Measurements from ENCODE around the gene MRM1. TPM values are rescaled to one million over a fixed set of nuclear protein-coding genes. Genes with fewer than 3 reads are reported as not detected.

Gene MRM1
- total and polyA plus RNA-seq, 9 of the 15 experiments (the other 6 are each of a cell fraction or from before 2014, with no cell fraction given), result 0.61 to 28.4 (median 21.5) TPM

GRCh38 chr17:36597226-36597625, 4.2 kb upstream of the MRM1 start (continued):
- TF ChIP-seq CTCF (IDR thresholded peaks at IDR 0.05 in 2 of 3, conservative IDR thresholded peaks at IDR 0.05 in 1 of 3; ENCODE audit: insufficient read depth in 2 of 3, low read depth in 1 of 3, low read length in 3 of 3) (peak in 1 of 3 experiments; percentile 21; a peak in 1 of 6 replicates), TEAD4 (IDR thresholded peaks at IDR 0.05; ENCODE audit: low read length) (0 out of 2 replicates have a peak, but pooled peaks have one; percentile 12), TEAD4 (CRISPR knock-in tag; IDR thresholded peaks at IDR 0.05; ENCODE audit: borderline replicate concordance) (no peak), MEIS2 (IDR thresholded peaks at IDR 0.05; ENCODE audit: partially characterized antibody) (peak; percentile 85), ZNF830 (CRISPR knock-in tag; IDR thresholded peaks at IDR 0.05) (no peak), RCOR1 (IDR thresholded peaks at IDR 0.05; ENCODE audit: borderline replicate concordance in 1 of 2, low read depth in 2 of 2, low read length in 2 of 2) (peak in 1 of 2 experiments; percentile 19; a peak in 1 of 4 replicates), HDAC2 (IDR thresholded peaks at IDR 0.05) (0 out of 2 replicates have a peak, but pooled peaks have one; percentile 14), EP300 (IDR thresholded peaks at IDR 0.05; ENCODE audit: low read length) (0 out of 2 replicates have a peak, but pooled peaks have one; percentile 6), ARID1B (IDR thresholded peaks at IDR 0.05) (0 out of 2 replicates have a peak, but pooled peaks have one; percentile 33), DPF2 (IDR thresholded peaks at IDR 0.05) (peak; percentile 31; the same call in 1 of the 2 replicates)
- TF ChIP-seq, protein P1, sequence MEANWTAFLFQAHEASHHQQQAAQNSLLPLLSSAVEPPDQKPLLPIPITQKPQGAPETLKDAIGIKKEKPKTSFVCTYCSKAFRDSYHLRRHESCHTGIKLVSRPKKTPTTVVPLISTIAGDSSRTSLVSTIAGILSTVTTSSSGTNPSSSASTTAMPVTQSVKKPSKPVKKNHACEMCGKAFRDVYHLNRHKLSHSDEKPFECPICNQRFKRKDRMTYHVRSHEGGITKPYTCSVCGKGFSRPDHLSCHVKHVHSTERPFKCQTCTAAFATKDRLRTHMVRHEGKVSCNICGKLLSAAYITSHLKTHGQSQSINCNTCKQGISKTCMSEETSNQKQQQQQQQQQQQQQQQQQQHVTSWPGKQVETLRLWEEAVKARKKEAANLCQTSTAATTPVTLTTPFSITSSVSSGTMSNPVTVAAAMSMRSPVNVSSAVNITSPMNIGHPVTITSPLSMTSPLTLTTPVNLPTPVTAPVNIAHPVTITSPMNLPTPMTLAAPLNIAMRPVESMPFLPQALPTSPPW (CRISPR knock-in tag; IDR thresholded peaks at IDR 0.05), result peak; percentile 56
- TF ChIP-seq, protein P2, sequence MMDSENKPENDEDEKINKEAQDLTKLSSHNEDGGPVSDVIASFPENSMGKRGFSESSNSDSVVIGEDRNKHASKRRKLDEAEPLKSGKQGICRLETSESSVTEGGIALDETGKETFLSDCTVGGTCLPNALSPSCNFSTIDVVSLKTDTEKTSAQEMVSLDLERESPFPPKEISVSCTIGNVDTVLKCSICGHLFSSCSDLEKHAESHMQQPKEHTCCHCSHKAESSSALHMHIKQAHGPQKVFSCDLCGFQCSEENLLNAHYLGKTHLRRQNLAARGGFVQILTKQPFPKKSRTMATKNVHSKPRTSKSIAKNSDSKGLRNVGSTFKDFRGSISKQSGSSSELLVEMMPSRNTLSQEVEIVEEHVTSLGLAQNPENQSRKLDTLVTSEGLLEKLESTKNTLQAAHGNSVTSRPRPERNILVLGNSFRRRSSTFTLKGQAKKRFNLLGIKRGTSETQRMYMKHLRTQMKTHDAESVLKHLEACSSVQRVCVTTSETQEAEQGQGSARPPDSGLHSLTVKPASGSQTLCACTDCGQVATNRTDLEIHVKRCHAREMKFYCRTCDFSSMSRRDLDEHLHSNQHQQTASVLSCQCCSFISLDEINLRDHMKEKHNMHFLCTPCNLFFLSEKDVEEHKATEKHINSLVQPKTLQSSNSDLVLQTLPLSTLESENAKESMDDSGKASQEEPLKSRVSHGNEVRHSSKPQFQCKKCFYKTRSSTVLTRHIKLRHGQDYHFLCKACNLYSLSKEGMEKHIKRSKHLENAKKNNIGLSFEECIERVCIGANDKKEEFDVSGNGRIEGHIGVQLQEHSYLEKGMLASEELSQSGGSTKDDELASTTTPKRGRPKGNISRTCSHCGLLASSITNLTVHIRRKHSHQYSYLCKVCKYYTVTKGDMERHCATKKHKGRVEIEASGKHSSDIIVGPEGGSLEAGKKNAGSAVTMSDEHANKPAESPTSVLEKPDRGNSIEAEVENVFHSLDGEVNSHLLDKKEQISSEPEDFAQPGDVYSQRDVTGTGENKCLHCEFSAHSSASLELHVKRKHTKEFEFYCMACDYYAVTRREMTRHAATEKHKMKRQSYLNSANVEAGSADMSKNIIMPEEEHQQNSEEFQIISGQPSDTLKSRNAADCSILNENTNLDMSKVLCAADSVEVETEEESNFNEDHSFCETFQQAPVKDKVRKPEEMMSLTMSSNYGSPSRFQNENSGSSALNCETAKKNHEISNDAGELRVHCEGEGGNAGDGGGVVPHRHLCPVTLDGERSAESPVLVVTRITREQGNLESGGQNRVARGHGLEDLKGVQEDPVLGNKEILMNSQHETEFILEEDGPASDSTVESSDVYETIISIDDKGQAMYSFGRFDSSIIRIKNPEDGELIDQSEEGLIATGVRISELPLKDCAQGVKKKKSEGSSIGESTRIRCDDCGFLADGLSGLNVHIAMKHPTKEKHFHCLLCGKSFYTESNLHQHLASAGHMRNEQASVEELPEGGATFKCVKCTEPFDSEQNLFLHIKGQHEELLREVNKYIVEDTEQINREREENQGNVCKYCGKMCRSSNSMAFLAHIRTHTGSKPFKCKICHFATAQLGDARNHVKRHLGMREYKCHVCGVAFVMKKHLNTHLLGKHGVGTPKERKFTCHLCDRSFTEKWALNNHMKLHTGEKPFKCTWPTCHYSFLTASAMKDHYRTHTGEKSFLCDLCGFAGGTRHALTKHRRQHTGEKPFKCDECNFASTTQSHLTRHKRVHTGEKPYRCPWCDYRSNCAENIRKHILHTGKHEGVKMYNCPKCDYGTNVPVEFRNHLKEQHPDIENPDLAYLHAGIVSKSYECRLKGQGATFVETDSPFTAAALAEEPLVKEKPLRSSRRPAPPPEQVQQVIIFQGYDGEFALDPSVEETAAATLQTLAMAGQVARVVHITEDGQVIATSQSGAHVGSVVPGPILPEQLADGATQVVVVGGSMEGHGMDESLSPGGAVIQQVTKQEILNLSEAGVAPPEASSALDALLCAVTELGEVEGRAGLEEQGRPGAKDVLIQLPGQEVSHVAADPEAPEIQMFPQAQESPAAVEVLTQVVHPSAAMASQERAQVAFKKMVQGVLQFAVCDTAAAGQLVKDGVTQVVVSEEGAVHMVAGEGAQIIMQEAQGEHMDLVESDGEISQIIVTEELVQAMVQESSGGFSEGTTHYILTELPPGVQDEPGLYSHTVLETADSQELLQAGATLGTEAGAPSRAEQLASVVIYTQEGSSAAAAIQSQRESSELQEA (IDR thresholded peaks at IDR 0.05; ENCODE audit: low read depth), result no peak
- TF ChIP-seq, protein P3, sequence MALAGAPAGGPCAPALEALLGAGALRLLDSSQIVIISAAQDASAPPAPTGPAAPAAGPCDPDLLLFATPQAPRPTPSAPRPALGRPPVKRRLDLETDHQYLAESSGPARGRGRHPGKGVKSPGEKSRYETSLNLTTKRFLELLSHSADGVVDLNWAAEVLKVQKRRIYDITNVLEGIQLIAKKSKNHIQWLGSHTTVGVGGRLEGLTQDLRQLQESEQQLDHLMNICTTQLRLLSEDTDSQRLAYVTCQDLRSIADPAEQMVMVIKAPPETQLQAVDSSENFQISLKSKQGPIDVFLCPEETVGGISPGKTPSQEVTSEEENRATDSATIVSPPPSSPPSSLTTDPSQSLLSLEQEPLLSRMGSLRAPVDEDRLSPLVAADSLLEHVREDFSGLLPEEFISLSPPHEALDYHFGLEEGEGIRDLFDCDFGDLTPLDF (CRISPR knock-in tag; IDR thresholded peaks at IDR 0.05), result no peak
